Nucleus accumbens (tissue), 56 donors: ENCODE data around the gene NDUFS8.

Source experiments
- DNase-seq, 56 donors: peaks; one replicate each; lab custom pipeline; 2025; lab: John Stamatoyannopoulos, UW

NDUFS8 gene

DNA sequence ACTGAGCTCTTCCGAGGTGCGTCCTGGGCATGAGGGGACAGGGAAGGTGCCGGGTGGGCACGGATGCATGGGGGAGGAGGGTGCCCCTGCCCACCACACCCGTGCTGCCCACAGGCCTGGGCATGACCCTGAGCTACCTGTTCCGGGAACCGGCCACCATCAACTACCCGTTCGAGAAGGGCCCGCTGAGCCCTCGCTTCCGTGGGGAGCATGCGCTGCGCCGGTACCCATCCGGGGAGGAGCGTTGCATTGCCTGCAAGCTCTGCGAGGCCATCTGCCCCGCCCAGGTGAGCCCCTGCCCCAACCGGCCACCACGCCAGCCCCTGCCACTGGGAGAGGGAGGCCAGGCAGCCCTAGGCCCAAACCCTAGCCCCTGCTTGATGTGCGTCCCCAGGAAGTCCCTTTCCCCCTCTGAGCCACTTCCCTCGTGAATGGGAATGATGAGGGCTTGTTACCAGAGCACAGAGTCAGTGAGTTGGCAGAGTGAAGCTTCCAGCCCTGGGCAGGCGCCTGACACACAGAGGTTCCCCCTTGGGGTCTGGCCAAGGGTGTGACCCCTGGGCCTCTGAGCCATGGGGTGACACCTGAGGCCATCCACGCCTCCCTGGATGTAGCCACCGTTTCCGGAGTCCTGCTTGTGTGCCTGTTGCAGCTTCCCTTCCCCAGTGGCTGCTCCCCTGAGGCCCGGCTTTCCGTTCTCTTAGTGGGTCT, 2.7 kb downstream of the NDUFS8 start:
- no peak for DNase-seq

DNA sequence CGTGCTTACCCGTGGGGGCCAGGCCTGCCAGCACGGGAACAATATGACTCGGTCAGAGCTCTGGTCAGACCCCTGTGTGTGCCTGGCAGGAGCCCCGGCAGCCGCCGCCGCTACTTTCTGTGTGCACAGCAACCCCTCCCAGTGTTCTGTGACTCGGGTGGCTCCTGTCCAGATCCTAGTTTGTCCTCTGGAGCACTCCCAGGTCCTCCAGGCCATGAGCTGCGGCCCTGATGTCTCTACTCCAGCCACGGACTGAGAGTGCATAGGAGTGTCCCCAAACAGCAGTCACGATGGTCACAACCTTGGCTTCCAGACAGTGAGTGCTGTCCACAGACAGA, 3.2 kb downstream of the NDUFS8 start:
- DNase-seq: peak in 6 of 56 donors; percentile 24 to 42 (median 34)

DNA sequence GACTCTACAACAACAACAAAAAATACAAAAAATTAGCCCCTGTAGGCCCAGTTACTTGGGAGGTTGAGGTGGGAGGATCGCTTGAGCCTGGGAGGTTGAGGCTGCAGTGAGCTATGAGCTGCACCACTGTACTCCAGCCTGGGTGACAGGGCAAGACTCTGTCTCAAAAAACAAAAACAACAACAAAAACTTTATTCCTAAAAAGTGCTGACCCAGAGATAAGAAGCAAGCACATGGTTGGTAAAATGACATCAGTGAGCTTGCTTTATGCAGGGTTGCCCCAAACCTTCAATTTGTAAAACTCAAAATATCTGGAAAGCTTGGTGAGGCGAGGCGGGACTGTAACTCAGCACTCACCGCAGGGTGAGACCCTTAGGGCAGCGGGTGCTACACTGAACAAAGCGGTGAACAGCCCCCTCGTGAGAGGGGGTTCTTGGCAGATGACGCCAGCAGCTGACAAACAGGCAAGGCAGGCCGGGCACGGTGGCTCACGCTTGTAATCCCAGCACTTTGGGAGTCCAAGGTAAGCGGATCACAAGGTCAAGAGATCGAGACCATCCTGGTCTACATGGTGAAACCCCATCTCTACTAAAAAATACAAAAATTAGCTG, 4.9 kb downstream of the NDUFS8 start:
- DNase-seq: no peak

DNA sequence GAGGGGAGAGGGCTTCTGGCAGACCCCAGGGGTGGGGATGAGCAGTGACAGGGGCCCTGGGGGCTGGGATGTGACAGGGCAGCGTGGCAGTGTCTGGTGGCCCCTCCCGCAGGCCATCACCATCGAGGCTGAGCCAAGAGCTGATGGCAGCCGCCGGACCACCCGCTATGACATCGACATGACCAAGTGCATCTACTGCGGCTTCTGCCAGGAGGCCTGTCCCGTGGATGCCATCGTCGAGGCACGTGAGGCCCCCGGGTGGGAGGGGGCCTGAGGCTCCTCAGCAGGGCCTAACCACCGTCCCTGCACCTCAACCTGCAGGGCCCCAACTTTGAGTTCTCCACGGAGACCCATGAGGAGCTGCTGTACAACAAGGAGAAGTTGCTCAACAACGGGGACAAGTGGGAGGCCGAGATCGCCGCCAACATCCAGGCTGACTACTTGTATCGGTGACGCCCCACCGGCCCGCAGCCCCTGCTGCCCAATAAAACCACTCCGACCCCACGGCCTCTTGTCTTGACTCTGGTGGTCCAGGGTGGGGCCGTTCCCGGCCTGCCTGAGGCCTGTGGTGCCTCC, 5.7 kb downstream of the NDUFS8 start:
- DNase-seq: no peak

DNA sequence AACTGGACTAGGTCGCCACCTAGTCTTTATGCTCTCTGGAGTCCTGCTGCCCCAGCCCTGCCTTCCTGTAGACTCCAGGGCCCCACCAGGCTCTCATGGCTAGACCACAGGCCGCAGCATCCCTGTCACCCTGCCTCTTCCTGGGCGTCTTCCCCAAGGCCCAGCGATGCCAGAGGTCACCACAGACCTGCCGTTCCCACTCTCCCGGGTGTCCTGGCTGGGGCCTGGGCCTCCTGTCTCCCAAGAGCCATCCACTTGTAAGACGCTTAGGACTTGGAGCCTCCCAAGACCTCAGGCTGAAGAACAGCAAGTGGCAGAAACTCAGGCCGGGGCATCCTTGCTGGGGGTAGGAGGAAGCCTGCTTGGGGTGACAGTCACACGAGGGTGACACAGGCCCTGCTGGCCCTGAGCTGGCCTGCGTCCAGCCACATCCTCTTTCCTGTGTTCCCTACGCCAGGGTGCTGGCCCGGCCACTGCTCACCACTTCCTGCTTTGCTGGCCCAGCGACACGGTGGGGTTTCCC, 6.3 kb downstream of the NDUFS8 start:
- DNase-seq: peak in 6 of 56 donors; percentile 16 to 44 (median 28)

DNA sequence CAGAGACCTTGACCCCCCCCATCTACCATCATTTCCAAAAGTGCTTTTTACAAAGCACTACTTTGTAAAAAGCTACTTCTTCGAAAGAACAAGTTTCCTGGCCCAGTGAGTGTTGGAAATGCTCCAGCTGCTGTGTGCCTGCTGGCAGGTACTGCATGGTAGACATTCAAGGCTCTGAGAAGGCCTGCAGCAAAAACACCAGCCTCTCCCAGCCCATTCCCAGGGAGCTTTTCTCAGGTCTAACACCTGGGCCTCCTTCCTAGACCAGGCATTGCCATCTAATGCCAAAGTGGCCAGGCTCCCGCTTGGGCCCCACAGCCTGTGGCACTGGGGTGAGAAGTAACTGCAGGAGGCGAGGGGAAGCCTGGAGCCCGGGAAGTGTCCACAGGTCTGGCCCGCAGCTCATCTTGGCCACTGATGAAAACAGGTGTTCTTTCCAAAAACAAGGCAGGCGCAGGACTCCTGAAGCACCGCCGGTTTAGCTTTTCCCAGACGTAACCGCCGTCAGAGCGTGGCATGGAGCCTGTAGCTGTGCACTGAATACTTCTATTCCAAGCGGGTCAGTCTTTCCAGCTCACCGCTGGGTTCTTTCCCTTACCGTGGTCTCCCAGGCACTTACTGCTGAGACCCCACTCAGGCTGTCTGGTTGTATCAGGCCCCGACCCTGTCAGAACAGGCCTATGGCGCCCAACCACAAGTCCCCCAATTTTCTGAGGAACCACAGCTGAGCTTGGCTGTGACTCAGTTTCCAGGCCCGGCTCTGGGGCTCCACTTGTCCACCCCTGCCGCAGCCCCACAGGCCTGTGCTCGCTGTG, 7.1 kb downstream of the NDUFS8 start:
- DNase-seq: peak in 4 of 56 donors; percentile 19 to 43 (median 31)

DNA sequence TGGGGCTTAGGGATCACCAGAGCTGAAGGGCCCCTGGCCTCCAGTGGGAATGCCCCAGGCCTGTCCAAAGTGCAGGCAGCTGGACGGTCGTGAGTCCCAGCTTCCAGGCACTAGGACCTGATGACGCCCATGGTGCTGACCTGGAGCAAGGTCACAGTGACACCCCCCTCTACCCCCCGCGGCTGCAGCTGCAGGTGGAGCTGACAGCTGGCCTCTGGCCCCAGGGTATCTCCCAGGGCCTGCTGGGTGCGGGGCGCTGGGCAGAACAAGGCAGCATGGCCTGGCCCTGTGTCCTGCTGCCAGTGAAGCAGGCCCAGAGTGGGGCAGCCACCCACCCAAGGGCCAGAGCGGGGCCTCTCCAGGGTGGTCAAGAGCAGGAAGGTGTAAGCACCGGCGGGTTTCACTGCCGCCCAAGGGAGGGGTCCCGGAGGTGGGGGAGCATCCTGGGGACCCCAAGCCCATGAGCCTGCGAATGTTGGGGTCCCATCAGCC, 7.8 kb downstream of the NDUFS8 start:
- no peak for DNase-seq

DNA sequence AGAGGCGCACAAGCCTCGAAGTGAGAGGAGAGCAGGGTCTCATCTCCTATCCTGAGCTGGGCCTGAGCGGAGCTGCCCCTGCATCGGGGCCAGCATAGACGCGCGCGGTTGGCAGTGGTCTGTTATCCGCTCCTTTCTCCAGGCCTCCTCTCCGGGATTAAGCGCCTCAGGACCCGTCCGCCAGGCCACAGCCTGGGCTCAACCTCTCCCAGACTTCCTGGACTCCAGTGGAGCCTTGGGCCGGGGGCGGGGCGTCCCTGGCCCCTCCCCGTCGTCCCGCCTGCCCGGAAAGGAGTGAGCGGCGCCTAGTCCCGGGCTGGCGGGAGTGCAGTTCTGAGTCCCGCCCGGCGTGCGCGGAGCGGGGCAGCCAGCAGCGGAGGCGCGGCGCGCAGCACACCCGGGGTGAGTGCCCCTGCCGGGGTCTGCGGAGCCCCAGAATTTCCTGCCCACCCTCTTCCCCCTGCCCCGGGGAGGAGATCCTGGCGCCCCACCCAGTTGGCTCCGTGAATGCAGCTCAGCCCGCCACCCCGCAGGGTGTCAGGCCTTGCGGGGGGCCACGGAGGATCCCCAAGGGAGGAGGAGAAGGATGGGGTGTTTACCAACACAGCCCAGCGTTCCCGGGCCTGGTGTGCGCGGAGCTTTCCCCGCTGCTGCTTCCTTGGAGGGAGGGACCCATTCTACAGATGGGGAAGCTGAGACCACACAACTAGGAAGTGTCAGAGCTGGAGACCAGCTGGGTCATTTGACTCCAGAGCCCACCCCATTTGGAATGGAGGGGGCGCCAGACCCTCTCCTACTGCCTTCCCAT, 8.4 kb downstream of the NDUFS8 start, which contains the start of gene TCIRG1:
Gene TCIRG1, plus strand, starts transcription at position 308 of the 808 bp plus-strand sequence. CDS start 2,247 bp downstream, outside the sequence.
- peak in 22 of 56 donors; percentile 10 to 73 (median 34) for DNase-seq

DNA sequence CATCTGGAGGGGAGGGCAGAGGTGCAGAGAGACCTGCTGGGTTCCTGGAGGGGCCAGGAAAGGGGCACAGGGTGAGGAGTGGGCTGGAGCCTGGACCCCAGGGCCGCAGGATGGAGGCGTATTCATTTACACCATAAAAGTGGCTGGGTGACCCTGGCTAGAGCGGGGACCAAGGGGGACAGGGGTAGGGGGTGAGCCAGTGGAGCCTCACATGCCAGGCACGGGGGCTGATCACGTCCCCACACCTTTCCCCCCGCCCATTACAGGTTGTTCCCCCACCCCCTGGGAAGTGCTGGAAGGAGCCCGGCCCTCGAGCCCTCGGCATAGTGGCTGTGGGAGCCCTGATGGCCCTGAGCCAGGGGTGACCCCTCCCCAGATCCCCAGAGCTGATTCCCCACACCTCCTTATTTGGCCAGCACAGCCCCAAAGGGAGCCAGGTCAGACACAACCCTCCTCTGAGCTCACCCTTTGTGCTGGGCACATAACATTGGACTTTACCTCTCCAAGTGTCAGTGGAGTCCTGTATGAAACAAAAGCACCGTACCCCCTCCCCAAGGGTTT, 9.1 kb downstream of the NDUFS8 start:
- no peak for DNase-seq

DNA sequence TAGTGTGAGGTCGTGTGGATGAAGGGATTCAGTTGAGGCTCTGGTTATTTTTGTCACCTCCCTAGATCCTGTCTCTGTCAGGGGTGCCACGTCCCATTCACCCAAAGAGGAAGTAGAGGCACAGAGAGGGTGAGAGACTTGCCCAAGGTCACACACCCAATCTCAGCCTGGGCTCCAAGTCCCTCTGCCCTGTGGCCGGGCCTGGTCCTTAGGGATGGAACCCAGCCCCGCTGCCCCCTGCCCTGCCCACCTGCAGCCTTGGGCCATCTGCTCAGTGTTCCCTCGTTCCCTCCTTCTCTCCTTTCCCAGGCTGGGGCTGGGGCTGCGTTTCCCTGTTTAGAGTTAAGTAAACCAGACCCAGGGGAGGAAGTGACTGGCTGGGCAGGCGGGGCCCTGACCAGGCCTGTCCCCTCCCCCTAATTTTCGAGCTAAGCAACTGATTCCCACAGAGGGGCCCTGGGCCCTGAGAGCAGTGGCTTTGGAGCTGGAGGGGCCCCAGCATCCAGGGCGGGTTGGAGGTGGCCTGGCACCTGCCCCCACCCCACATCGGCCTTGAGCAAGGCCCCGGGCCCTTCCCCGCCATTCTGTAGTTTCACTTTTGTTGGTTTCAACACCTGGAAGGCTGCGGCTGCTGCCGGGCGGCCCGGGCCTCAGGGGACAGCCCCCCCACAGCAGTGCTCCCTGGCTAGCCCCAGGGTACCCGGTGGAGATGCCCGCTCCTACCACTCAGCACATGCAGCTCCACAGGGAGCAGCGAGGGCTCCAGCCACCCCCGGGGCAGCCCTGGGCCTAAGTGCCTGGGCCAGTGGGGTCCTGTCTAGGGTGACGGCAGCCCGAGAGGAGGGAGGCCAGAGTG, 9.8 kb downstream of the NDUFS8 start:
- DNase-seq: peak in 1 of 56 donors; percentile 17

DNA sequence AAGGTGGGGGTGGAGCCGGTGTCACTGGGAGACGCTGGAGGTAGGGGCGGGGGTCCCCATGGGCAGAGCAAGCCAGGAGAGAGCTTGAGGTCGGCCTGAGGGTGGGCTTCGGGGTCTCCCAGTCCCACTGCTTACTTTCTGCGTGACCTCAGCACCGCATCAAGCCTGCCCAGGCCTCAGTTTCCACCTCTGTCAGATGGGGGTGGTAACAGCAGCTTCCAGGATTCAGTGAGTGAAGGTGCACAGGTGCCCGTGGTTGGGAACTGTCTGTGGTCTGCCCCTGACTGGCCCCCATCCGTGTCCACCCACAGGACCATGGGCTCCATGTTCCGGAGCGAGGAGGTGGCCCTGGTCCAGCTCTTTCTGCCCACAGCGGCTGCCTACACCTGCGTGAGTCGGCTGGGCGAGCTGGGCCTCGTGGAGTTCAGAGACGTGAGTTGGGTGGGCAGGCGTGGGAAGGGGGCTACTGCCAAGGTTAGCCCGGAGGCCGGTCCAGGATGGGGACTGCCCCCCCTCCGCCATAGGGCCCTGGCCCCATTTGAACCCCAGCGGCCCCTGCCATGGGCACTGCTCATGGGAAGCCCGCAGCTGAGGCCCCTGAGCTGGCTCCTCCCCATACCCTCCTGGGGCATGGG, 10.6 kb downstream of the NDUFS8 start:
- DNase-seq: no peak

DNA sequence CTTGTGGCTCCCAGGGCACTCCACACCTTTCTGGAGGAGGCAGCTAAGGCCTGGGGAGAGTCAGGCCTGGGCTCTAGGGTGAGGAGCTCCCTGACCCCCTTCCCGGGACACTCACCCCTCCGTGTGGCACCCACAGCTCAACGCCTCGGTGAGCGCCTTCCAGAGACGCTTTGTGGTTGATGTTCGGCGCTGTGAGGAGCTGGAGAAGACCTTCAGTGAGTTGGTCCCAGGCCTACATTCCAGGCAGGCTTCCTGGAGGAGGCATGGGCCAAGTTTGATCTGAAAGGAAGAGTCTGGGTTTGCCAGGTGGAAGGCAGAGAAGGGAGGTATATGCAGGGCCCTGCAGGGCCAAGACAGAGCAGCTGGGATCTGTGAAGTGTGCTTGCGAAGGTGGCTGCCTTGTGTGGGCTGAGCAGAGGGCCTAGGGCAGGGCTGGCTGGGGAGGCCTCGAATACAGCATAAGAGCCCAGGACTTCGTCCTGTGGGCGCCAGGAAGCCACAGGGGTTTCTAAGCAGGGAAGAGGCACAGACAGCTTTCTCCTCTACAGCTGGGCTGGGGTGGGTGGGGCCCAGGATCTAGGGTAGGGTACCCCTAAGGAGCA, 11.2 kb downstream of the NDUFS8 start:
- DNase-seq: no peak

DNA sequence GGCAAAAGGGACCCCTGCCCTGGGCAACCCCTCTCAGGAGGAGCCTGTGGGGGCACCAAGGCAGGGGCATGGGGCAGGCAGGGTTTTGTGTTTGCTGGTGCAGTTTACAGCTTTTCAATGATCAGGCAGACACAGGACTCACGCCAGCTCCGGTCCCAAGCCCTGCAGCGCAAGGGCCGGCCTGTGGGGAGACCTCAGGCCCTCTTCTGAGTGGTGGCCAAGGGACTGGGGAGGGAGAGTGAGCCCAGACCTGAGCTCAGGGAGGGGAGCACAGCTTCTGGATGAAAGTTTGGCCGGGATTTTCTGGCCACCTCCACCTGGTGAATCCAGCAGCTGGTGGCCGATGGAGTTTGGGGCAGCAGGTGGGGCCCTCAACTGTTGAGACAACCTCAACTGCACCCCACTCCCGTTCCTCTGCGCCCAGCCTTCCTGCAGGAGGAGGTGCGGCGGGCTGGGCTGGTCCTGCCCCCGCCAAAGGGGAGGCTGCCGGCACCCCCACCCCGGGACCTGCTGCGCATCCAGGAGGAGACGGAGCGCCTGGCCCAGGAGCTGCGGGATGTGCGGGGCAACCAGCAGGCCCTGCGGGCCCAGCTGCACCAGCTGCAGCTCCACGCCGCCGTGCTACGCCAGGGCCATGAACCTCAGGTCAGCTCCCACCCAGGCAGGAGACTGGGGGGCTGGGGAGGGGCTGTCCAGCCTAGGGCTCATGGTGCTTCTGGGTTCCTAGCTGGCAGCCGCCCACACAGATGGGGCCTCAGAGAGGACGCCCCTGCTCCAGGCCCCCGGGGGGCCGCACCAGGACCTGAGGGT, 11.9 kb downstream of the NDUFS8 start:
- no peak for DNase-seq

DNA sequence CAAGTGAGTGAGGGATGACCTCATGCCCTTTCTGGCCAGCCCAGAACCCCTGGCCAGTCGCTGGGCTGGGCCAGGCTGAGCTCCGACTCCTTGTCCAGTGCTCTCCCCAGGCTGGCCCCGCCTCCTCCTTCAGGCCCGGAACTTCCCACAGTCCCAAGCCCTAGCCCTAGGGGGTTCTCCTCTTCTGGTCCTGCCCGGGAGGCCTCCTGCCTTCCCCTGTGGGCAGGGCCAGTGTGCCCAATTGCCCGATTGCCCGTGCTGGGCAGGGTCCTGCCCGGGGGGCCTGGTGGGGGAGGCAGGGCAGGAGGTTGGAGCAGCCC, 12.5 kb downstream of the NDUFS8 start:
- no peak for DNase-seq

DNA sequence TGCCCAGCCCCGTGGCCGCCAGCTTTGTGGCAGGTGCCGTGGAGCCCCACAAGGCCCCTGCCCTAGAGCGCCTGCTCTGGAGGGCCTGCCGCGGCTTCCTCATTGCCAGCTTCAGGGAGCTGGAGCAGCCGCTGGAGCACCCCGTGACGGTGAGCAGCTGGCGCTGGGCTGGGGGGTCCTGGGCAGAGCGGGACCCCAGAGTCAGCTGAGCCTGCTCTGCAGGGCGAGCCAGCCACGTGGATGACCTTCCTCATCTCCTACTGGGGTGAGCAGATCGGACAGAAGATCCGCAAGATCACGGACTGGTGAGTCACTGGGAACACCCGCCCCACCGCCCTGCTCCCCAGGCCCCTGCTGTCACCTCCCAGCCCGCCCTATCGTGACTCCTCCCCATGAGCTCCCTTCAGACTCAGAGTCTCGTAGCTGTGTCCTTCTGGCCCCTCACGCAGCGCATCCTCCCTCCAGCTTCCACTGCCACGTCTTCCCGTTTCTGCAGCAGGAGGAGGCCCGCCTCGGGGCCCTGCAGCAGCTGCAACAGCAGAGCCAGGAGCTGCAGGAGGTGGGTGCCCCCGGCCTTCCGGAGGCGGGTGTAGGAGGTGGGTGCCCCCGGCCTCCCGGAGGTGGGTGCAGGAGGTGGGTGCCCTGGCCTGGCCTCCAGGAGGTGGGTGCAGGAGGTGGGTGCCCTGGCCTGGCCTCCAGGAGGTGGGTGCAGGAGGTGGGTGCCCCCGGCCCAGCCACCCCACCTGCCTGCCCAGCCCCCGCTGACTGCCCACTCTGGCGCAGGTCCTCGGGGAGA, 13.1 kb downstream of the NDUFS8 start:
- DNase-seq: no peak
